Smooth muscle cell of the brain vasculature (primary cell): Measurements from ENCODE around the gene EPB41.
"Not testable (repeated sequence)": the region's sequence is repeated elsewhere in the genome, so short reads cannot be mapped to it uniquely, and the experiment has no call there.

Experiments
- DNase-seq: peaks from one replicate; pipeline ENCODE4 v3.0.0-alpha.2; 2012; ENCODE audit warnings: low read depth, low spot score

The EPB41 gene

DNA sequence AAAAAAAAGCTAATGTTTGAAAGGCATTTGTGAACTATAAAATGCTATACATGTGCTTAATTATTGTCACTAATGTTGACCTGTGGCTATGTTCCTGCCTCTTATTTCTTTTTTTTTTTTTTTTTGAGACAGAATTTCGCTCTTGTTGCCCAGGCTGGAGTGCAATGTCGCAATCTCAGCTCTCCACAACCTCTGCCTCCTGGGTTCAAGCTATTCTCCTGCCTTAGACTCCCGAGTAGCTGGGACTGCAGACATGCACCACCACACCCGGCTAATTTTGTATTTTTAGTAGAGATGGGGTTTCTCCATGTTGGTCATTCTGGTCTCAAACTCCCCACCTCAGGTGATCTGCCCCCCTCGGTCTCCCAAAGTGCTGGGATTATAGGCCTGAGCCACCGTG, 193.7 kb downstream of the EPB41 start:
- not testable (repeated sequence) for DNase-seq

DNA sequence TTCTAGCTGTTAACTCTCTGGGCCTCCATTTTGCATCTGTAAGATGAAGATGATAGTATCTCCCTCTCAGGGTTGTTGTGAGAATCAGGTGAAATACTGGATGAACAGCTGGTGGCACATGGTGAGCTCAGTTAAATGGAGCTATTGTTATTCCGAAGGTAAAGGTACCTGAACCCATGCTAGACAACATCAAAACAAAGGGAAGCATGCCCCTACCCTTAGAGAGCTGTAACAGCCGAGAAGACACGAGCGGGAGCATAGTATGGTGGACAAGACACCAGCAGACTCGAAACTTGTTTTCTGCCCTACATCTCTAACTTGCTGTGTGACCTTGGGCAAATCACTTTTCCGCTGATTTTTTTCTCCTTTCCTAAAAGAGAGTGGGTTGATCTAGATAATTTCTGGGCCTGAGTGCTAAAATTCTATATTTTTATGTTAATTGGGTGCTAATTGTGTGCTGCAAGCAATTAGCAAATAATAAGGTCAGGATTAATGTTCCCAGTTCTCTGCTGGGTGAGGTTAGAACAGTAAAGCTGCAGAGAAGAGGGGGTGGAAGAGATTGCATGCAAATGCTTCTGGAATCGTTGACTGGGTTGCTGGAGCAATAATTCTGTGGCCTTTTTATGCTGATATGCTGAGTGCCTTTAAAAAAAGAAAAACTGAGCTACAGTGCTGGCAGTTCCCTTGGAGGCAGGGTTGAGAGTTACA, 198.5 kb downstream of the EPB41 start:
- DNase-seq, result no peak

DNA sequence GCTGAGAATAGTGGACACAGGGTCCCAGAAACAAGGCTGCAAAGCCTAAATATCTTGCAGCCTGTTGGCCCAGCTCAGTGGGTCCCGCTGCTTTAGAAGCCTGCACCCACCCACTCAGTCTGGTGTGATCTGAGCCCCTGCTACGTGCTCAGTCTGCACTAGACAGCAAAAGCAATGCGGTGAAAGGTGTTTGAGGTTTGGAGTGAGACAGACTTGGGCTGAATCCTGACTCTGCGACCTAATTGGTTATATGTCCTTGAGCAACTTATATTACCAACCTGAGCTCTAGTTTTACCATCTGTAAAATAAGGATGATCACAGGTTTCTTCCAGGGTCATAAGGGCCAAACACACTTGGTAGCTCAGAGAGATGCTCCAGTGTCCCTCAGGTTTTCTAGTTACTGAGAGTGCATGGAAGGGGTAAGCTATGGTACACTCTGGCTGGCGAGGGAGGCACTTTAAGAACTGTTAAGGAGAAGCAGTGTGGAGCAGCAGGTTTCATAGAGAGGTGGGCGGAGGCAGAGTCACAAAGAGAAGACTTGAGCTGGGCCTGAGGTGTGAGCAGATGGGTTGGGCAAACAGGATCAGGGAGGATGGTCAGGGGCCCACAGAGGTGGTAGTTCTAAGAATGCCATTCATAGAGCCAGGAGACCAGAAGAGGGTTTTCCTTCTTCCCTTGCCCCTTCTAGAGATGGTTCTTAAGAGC, 199.2 kb downstream of the EPB41 start:
- no peak for DNase-seq

DNA sequence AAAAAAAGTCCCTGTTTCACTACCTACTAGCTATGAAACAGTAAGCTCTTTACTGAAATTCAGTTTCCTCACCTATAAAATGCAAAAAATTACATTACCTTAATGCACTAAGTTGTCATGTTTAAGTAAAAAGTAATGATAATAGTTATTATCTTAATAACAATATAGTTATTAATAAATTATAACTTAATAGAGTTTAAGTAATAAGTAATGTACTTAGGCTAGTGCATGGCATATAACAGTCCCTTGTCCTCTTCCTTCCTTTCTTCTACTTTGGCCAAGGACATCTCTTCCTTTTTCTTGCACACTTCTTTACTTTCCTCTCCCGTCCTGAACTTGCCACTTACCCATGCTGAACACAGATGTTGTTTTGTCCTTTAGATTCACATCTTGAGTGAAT, 200.3 kb downstream of the EPB41 start:
- no peak for DNase-seq

DNA sequence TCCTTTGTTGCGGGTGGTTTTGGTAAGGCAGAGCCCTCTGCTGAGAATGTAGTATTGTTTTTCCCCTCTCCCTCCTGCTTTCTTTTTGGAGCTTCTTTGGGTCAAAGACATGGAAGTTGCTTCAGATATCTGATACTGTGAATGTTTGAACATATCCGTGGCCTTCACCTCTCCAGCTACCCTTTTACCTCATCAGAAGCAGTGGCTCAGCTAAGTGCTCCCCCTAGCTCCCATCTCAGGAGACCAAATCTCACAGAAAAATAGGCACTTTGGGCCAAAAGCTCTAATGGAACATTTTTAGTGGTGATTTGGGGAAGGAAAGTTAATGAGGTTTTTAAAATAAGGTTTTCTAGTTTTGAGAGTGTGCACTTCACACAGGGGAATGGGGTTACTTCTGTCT, 203.0 kb downstream of the EPB41 start:
- DNase-seq, result no peak

DNA sequence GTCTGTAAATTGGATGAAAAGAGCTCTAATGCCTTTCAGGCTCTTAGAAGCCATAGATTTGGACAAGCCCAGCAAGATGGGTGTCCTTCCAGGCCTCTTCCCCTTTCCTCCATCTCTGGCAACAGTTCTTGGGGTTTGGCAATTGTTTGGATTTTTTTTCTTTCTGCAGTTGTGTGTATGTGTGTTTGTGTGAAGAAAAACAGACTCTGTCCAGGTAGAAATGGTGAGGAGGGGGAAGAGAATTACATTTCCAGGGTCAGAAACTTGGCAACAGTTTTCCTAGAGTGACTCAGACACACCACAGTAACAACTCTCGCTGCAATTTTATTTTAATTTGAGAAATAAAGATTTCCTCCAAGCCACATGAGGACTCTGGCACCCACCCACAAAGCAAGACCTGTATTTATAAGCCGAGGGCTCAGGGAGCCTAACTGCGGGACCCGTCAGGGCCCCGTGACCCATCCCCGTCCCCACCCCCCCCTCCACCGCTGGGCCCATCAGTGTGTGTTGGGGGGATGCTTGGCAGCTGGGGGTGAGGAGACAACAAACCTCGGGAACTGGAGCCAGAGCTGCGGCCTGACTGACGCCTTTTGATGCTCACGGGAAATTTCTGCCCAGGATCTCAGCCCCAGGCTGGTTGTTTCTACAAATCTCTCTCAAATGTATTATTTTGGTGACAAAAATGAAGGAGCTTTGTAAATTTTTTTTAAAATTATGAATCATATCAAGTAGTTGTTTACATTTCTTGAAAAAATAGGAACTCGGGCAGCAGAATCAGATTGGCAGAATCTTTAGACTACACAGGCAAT, 205.0 kb downstream of the EPB41 start:
- DNase-seq, result no peak

DNA sequence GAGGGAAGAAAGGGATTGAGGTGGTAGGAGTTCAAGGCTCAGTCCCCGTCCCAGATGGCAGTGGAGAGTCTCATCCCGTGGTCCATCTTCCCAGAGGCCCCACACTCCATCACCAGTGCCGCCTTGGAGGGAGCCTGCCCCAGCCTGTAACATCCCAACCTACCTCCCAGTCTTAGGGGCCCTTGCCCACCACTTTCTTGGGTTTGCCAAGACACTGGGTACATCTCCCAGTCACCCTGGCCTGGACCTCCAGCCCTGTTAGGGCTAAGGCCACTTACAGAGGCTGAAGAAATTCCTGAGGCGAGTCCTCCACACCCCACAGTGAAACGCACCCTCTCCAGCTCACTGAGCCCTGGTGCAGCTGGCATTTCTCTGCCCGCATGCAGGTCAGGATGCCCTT, 206.0 kb downstream of the EPB41 start:
- DNase-seq, result no peak

DNA sequence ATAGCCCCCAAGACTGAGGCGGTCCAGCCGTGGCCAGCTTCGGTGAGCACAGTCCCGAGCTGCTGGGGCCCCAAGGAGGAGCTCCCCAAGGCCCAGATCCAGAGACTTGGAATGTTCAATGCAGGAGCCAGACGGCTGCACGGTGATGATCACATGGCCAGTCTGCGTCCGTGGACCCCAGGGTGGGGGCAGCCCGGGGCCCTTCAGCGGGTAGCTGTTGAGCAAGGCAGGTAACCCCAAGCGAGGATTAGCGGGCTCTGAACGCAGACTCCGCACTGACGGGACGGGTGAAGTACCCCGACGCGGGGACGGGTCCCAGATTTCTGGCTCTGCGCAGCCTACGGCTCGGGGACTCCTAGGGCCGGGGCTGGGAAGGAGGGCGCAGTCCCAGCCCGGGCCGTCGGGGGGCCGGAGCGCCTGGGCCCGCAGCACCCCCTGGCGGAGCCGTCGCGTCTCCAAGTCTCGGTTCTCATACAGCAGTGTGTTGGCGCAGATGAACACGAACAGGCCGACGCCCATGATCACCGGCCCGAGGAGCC, 206.6 kb downstream of the EPB41 start:
- DNase-seq, result no peak

DNA sequence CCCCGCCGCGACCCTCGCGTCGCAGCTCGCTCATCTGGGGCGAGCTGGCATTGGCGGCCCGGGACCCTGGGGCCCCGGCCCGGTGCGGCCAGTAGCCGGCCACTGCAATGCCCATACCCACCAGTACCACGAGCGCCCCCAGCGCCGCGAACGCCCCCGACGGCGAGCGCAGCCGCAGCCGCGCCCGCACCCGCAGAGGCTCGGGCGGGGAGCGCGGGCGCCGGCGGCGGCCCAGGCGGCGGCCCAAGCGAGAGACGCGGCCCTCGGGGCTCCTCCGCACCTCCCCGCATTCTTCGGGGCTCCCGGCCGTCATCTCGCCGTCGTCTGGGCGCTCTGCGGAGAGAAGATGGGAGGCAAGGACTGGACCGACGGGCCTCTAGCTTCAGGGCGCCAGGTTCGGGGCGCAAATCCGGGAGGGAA, 207.2 kb downstream of the EPB41 start:
- no peak for DNase-seq

DNA sequence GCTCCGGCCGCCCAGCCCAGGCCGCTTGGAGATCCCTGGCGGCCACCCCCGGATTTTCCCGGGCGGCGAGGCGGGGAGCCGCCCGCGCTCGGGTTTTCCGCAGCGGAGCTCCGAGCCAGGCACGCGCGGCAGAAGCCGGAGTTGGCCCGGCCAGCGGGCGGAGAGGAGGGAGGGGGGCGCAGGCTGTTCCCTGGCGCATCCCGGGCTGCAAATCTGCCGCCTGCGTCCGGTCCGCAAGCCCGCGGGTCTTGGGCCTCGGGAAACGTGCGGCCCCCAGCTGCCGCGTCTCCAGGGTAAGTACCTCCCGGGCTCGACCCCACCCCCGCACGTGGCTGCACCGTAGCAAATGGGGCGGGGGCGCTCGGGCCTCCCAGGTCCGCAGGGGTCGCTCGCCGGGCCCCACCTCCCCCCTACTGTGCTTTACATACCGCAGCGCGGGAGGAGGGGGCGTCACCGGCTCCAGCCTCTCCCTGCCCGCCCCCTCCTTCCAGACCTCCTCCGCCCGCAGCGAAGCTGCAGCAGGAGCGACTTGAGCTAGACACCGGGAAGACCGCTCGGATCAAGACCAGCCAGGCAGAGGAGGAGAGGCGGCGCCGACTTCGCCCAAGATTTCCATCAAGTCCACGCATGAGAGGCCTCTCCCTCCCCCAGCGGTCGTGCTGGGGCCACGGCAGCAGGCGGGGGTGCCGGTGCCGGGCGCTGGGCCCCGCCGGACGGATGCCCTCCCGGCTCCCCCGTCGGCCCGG, 207.7 kb downstream of the EPB41 start:
- no peak for DNase-seq

DNA sequence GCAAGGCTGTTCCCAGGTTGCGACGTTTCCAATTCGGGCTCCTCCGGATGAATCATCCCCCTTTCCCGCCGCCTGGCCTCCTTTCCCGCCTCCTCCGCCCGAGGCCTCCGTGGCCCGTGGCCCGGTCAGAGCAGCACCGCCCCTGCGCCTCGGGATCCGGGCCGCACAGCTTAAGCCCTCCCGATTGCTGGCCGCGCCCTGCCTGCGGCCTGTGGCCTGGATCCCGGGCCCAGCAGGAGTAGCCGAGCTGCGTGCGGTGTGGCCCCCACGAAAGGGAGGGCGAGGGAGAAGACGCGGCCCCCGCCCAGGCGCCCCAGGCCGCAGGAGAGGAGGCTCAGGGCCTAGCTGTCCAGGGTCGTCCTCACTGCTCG, 208.3 kb downstream of the EPB41 start:
- DNase-seq, result no peak

DNA sequence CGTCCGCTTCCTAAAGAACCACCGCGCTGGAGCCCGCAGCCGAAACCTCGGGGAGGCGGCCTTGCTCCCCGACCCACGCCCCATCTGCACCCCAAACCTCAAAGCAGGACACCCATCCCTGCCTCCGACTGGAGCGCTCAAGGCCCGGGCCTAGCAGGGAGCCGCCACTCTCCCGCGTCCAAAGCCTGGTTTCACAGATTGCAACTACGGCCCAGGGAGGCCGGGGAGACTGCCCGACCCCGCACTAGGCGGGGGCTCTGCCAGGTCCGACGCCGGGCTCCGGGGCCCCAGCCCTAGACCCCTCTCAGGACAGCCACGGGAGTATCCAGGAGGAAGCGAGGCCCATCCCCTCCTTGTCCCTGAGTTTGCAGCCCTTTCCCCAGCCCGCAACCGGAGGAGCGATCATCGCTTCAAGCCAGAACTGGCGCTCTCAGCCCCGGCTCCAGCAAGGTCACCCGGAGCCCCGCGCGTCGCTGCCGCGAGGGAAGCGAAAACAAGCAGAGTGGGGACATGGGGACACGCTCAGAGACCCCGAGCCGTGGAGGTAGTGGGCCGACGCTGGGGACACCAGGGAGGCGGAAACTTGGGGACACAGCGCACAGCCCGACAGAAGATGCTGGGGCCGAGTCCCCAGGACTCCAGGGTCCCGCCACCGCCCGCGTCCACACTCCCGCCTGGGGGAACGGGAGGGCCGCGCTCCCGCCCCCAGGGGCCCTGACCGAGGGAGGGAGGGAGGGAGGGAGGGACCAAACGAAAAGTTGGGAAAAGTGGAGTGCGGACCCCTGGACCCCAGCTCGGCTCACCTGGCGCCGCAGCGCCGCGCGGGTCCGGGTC, 208.9 kb downstream of the EPB41 start:
- DNase-seq, result no peak

DNA sequence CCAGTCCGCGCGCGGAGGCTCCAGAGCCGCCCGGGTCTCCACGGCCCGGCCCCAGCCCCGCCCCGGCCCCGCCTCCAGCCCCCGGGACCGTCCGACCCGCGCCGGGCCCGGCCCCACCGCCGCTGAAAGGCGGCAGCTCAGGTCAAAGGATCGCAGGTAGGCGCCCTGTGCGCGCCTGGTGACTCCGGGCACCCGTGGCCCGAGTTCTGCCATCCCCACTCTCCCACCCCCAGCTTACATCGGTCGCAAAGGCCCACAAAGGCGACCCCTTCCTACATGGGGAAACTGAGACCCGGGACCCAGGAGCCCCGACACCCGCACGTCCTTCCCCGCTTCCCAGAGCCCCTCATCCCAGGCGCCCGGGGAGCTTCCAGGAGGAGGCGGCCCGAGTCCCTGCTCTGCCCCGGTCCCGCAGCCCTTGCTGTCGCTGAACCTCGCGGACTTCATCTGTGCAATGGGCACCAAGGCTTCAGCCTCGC, 209.6 kb downstream of the EPB41 start, which contains the start of gene TMEM200B:
TSS of gene TMEM200B (minus strand) at position 17 of the 479 bp plus-strand sequence. CDS start 2,075 bp downstream, outside the sequence.
- no peak for DNase-seq

DNA sequence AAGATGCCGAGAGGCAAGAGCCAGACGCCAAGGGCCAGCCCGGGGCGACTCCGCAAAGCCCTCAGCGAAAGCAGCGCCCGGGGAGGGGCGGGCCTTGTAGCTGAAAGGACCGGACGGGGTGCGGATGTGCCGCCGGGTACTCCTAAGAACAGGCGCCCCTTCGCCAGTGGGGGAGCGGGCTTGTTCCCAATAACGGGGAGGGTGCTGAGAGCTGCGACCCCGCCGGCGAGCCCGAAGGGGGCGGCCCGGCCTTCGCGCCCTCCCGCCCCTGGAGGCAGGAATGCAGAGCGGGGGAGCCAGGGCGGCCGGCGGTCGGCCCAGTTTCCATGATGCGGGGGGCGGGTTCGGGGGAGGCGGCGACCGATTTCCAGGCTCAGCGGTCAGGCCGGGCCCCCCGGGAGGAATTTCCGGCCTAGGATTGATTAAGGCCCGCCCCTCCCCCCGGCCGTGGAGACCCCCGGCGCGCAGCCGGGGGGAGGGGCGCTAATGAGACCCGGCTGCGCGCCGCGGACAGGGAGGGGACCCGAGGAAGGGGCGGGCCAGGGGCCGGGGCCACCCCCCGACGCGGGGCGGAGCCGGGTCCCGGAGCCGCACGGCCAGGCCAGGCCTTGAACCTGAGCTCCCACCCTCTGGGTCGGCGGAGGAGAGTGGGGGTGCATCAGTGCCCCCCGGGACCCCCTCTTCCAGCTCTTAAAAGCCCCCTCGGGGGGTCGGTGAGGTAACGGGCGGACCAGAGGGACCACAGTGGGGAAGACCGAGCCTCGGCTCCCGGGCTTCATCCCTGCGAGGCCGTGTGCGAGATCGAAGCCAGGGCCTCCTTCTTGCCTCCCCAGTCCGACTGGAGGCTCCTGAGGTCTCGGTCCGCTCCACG, 210.2 kb downstream of the EPB41 start:
- DNase-seq, result peak; percentile 58

DNA sequence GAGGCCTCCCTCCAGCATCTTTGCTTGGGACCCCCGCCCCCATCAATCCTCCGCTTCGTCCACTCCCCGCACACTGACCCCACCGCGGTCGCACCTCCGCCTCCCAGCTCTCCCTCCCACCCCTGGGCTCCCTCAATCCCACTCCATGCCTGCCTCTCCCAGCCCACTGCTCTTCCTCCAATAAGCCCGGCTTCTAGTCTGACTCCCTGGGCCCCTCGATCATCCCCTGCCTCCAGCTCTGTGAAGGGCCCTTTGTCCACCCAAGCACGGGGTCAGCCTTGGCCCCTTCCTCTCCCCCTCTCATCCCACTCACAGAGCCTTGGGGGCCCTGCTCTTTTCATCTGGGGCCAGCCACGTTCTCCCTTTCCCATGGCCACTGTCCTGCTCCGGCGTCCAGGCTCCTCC, 210.9 kb downstream of the EPB41 start:
- DNase-seq, result no peak

DNA sequence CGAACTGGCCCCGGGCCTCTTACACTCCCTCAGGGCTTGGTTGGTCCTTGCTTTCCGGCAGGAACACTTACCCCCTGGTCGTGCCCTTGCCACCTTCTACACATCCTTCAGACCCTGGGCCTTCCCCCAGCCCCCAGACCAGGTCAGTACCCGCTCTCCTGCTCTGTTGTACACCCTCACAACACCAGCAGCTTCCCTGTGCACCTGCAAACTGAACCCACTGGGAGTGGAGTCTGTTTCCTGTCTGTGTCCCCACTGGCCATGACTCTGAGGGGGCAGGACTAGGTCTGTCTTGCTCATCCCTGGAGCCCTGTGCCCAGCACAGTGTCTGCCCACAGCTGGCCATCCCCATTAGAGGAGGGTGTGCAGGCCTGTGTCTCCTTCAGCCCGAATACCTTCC, 211.4 kb downstream of the EPB41 start:
- DNase-seq, result no peak

DNA sequence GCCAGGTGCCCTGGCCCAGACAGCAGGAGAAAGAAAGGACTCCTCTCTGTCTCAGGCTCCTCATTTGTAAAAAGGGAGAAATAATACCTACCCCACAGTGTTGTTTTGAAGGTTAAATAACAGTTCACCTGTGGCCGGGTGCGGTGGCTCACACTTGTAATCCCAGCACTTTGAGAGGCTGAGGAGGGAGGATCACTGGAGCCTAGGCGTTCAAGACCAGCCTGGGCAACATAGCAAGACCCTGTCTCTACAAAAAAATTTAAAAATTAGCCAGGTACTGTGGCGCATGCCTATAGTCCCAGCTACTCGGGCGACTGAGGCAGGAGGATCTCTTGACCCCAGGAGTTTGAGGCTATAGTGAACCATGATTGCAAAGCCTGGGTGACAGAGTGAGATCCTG, 211.8 kb downstream of the EPB41 start:
- no peak for DNase-seq

DNA sequence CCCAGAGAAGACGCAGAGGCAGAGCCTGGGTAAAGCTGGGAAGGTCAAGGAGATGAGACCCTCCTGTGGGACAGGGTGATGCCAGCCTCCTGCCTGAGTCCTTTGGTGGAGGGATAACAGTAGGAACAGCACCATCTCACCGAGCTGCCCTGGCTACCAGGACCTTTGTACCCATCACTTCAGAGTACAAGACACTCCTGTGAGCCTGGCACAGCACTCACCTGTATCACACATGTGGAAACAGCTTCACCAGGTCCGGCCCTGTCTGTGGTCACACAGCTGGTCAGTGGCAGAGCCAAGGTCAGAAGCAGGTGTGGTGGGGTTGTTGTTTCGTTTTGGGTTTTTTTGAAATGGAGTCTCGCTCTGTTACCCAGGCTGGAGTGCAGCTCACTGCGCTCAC, 214.4 kb downstream of the EPB41 start:
- DNase-seq, result no peak

DNA sequence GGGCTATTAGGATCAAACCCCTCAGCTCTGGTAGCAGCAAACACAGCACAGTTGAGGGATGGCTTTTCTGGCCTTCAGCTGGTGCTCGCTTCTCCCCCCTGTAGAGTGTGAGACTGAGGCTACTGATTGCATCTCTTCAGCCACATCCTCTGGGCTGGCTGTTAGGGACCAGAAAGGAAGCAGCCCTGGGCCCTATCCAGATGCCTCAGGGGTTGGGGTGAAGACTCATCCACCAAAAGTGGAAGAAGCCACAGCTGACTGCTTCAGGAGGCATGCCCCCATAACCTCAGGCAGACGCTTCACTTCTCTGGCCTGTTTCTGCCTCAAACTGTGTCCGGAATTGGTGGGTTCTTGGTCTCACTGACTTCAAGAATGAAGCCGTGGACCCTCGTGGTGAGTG, 215.5 kb downstream of the EPB41 start:
- no peak for DNase-seq
